GM12872 (cell line): ENCODE measurements around the gene BMF.

Experiments used
- TF ChIP-seq, protein P1 (sequence below): IDR thresholded peaks from 3 replicates; pipeline ENCODE4 v1.5.1; 2011; ENCODE audit warnings: low read depth, mild to moderate bottlenecking, low read length, moderate library complexity; ENCODE audit not compliant: insufficient read depth

The BMF gene

DNA sequence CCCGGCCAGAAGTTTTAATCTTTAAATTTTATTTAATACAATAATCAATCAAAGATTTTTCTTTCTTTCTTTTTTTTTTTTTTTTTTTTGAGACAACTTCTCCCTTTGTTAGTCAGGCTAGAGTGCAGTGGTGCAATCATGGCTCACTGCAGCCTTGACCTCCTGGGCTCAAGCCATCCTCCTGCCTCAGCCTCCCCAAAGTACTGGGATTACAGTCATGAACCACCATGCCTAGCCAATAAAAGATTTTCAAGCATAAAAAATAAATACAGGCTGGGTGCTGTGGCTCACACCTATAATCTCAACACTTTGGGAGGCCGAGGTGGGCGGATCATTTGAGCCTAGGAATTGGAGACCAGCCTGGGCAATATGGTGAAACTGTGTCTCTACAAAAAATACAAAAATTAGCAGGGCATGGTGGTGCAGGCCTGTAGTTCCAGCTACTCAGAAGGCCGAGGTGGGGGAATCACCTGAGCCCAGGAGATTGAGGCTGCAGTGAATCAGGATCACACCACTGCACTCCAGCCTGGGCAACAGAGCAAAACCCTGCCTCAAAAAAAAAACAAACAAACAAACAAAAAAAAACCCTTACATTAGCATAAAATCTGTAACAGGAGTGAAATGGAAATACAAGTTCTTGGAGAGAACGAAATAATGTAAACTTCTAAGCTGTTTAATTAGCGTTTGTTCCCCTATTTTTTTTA, 40.6 kb downstream of the BMF start:
- TF ChIP-seq, protein P1, sequence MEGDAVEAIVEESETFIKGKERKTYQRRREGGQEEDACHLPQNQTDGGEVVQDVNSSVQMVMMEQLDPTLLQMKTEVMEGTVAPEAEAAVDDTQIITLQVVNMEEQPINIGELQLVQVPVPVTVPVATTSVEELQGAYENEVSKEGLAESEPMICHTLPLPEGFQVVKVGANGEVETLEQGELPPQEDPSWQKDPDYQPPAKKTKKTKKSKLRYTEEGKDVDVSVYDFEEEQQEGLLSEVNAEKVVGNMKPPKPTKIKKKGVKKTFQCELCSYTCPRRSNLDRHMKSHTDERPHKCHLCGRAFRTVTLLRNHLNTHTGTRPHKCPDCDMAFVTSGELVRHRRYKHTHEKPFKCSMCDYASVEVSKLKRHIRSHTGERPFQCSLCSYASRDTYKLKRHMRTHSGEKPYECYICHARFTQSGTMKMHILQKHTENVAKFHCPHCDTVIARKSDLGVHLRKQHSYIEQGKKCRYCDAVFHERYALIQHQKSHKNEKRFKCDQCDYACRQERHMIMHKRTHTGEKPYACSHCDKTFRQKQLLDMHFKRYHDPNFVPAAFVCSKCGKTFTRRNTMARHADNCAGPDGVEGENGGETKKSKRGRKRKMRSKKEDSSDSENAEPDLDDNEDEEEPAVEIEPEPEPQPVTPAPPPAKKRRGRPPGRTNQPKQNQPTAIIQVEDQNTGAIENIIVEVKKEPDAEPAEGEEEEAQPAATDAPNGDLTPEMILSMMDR = no peak

DNA sequence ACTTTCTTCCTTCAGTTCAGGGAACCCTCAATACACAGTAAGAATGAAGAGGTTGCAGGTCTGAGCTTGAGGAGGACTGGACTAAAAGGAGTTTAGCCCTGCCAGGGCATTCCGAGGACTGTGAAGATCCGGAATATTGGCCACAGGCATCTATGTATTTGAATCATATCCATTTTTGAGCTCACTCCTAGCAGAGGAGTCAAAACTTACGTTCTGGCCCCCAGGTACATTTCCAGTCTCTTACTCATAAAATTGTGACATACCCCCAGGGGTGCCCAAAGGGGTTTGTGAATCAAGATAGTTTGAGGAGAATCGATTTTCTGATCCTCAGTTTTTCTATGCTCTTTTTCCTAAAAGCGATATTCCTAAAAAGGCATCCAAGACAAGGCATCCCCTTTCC, 42.1 kb downstream of the BMF start:
- TF ChIP-seq, protein P1 = no peak

DNA sequence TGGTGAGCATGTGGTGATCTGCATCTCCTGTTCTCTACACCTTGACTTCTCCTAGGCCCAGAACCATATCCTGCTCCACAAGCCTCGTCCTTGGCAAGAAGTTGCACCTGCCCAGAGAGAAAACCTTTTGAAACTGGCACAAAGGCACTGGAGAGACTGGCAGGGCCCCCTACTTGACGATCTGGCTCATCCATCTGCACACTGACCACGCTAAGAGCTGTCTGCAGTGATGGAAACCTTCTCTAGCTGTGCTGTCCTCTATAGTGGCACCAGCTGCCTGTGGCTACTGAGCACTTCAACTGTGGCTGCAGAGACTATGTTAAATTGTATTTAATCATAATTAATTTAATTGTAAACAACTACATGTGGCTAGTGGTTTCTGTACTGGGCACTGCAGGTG, 43.5 kb downstream of the BMF start:
- TF ChIP-seq, protein P1 = no peak

GRCh38 chr15:40064231-40064894, 44.3 kb downstream of the BMF start:
- TF ChIP-seq, protein P1 = no peak

GRCh38 chr15:40063563-40064011, 45.1 kb downstream of the BMF start:
- TF ChIP-seq, protein P1 = no peak

GRCh38 chr15:40062816-40063562, 45.7 kb downstream of the BMF start:
- TF ChIP-seq, protein P1 = no peak

DNA sequence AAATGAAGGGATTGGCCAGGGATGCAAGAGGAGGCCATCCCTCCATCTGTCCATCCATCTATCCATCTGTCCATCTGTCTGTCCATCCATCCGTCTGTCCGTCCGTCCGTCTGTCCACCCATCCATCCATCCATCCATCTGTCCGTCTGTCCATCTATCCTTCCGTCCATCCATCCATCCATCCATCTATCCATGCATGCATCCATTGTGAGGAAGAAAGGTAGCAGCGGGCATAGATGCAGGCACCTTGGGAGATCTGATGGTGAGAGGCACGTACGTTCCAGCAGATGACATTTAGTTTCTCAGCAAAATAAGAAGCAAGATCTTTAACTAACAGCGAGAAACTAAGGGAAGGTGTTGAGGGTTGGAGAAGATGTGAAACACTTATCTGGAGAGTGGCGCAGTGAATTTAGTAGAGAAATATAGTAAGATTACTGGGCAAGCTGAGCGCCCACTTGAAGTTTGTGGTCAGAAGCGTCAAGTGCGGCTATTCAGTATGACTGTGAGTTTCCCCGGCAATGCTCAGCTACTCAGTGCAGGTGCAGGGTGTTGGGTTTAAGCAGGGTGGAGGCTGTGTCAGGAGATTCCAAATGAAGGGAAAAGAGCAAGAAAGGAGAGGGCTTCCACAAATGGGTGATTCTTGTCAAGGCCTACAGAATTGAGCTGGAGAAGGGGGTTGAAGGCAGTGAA, 47.3 kb downstream of the BMF start:
- TF ChIP-seq, protein P1 = no peak
